GM12872 (cell line): ENCODE measurements around the gene SMPD1.
A peak's percentile ranks its signal among the peaks of the same experiment; 100 is the strongest.

Source experiments
- TF ChIP-seq, protein P1 (sequence below): IDR thresholded peaks from 3 replicates; pipeline ENCODE4 v1.5.1; 2011; ENCODE audit warnings: low read depth, mild to moderate bottlenecking, low read length, moderate library complexity; ENCODE audit not compliant: insufficient read depth

Gene SMPD1

DNA sequence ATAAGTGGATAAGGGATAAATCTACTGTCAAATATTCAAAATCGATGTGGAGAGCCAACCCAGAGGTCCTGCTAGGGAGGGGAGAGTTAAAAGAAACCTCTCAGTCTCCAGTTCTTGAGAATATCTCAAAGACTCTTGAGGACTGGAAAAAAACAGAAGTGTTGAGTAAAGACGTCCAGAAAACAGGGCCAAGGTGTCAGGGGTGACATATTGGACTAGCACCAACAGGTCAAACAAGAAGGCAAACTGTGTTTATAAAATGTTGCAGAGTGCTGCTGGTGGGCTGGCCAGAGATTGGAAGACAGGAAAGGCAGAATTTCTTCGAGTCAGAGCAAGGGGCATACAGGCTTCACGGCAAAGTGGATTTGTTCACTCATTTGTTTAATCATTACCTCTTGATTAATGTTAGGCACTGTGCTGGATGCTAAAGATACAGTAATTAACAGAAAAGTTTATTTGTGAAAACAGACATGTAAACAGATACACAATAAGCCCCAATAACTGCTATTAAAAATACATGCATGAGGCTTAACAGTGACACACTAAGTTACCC lies 33.7 kb upstream of the SMPD1 start:
- TF ChIP-seq, protein P1, sequence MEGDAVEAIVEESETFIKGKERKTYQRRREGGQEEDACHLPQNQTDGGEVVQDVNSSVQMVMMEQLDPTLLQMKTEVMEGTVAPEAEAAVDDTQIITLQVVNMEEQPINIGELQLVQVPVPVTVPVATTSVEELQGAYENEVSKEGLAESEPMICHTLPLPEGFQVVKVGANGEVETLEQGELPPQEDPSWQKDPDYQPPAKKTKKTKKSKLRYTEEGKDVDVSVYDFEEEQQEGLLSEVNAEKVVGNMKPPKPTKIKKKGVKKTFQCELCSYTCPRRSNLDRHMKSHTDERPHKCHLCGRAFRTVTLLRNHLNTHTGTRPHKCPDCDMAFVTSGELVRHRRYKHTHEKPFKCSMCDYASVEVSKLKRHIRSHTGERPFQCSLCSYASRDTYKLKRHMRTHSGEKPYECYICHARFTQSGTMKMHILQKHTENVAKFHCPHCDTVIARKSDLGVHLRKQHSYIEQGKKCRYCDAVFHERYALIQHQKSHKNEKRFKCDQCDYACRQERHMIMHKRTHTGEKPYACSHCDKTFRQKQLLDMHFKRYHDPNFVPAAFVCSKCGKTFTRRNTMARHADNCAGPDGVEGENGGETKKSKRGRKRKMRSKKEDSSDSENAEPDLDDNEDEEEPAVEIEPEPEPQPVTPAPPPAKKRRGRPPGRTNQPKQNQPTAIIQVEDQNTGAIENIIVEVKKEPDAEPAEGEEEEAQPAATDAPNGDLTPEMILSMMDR = no peak

DNA sequence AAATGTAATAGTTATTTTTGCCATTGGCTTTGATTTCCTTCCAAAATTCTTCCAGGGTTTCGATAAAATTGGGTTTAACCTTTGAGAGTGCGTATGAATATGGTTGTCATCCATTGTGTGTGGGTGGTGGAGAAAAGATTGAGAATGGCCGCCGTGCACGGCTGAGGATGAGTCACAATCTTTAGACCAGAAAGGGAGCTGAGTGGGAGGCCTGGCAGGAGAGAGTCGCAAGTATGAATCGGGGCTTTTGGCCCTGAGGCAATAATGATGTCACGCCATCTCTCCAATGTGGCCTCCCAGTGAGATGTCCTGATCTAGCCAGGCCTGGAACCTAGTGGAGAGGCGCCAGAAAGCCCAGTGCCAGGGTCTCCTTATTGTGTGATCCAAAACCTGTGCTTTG lies 33.1 kb upstream of the SMPD1 start:
- TF ChIP-seq, protein P1 = no peak

DNA sequence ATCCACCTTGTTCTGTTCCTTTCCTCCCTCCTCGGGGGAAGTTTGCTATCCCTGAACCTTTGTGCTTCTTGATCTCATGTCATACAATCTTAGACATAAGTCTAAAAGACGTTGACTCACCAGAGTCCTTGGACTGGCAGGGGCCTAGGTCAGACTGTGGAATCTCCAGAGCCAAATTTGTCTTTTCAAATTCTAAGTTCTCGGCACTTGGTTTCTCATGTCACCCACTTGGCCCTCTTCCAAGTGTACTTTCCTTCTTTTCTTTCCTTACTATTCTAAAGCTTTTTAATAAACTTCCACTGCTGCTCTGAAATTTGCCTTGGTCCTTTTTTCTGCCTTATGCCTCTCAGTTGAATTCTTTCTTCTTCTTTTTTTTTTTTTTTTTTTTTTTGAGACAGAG lies 30.1 kb upstream of the SMPD1 start:
- TF ChIP-seq, protein P1 = no peak

DNA sequence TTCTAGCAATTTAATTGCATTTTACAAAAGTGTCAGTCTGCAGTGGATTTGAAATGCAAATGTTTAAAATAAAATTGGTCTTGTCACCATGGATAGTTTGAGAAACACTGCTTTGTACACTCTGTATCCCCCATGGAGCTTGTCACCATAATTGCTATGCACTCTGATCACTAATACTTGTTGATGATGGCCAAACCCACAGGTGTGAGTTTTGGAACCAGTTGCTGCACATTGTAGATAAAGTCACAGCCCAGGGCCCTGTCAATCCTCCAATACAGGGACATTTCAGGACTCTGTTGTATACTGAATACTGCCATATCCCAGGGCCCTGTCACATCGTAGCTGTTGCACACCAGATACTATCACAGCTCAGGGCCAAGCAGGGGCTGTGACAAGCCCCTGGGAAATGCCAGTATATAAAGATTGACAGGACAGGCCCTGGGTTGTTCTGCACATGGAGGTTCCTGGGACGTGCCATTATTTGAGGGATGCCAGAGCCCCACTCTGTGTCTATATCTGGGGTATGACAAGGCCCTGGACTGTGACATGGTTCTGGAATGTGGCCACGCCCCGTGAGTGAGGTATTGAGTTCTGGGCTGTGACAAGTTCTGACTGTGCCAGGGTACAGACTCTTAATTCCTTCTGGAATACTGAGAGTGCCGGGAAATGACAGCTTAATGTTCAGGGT lies 27.9 kb upstream of the SMPD1 start:
- TF ChIP-seq, protein P1 = no peak

- TF ChIP-seq, protein P1 = peak; percentile 96
Measured at GRCh38 chr11:6362873-6363678, 27.2 kb upstream of the SMPD1 start.

GRCh38 chr11:6365659-6366058 lies 24.6 kb upstream of the SMPD1 start:
- TF ChIP-seq, protein P1 = no peak

DNA sequence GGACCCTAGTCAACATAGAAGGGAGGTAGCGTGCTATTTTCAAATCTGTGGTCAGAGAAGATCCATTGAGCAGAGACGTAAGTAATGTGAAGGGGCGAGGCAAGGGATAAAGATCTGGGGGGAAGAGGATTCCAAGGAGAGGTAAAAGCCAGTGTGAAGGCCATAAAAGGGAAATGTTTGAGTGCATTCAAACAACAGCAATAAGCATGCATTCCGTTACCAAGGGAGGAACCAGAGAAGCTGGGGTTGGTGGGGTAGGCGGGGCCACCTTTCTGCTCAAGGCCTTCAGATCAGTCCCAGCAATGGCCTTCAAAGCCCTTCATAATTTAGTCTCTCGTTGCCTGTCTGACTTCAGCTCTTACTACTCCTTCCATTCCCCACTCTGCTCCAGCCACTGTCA lies 18.4 kb upstream of the SMPD1 start:
- TF ChIP-seq, protein P1 = no peak
